SK-N-SH treated with all-trans-retinoic acid at 6 μM for 48 hours (cell line): ENCODE data around the gene ZNF618.

Source experiments
- ARNTL ChIP-seq: fragments of 450-650 bp; formaldehyde crosslinking; IDR thresholded peaks from 2 replicates; pipeline ENCODE4 v1.5.0; 2020; ENCODE audit warnings: low read depth, mild to moderate bottlenecking, moderate library complexity, borderline replicate concordance
- ESRRG ChIP-seq: fragments of 250-450 bp; sonication (Bioruptor Pico); IDR thresholded peaks from 2 replicates; pipeline ENCODE4 v1.6.1; 2021; ENCODE audit warnings: mild to moderate bottlenecking
- GLIS3 ChIP-seq: fragments of 250-450 bp; sonication (Bioruptor Pico); IDR thresholded peaks from 2 replicates; pipeline ENCODE4 v1.5.0; 2020; ENCODE audit warnings: mild to moderate bottlenecking, moderate library complexity
- PPARA ChIP-seq: fragments of 250-450 bp; sonication (Bioruptor Pico); IDR thresholded peaks from 2 replicates; pipeline ENCODE4 v1.5.0; 2020; ENCODE audit warnings: mild to moderate bottlenecking, borderline replicate concordance
- ZC3H10 ChIP-seq: fragments of 250-450 bp; sonication (Bioruptor Pico); IDR thresholded peaks from 2 replicates; pipeline ENCODE4 v1.5.1; 2021; ENCODE audit warnings: mild to moderate bottlenecking, moderate library complexity
- ZNF8 ChIP-seq: fragments of 450-650 bp; formaldehyde crosslinking; IDR thresholded peaks from 2 replicates; pipeline ENCODE4 v1.5.0; 2020; ENCODE audit warnings: mild to moderate bottlenecking, moderate library complexity
- TF ChIP-seq, protein P1 (sequence below): fragments of 250-450 bp; sonication (Bioruptor Pico); IDR thresholded peaks from 2 replicates; pipeline ENCODE4 v1.8.0; 2021; ENCODE audit warnings: low read depth, mild to moderate bottlenecking, moderate library complexity, borderline replicate concordance
- TF ChIP-seq, protein P2 (sequence below): fragments of 250-450 bp; sonication (Bioruptor Pico); IDR thresholded peaks from 2 replicates; pipeline ENCODE4 v1.8.0; 2020; ENCODE audit warnings: mild to moderate bottlenecking, moderate library complexity, borderline replicate concordance
- TF ChIP-seq, protein P3 (sequence below): fragments of 250-450 bp; sonication (Bioruptor Pico); IDR thresholded peaks from 2 replicates; pipeline ENCODE4 v1.5.1; 2020; ENCODE audit warnings: low read depth, mild to moderate bottlenecking, moderate library complexity
- TF ChIP-seq, protein P4 (sequence below): fragments of 250-450 bp; sonication (Bioruptor Pico); IDR thresholded peaks from 2 replicates; pipeline ENCODE4 v1.5.0; 2020; ENCODE audit warnings: mild to moderate bottlenecking, moderate library complexity

DNA sequence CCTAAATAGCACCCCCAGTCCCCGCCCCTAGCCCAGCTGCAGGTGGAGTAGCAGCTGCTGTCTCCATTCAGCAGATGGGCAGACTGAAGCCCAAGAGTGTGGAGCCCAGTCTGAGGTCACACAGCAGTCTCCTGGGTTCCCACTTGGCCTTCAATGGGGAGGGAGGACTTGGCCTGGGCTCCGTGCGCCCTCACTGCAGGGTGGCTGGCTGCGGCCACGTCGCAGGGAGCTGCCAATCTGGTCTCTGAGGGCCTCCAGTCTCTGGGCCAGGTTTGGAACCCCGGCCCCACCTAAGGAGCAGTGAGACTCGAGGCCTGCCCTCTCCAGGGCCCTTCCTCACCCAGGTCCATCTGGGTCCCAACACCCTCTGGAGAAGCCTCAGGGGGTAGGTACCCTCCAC, 215.6 kb downstream of the ZNF618 start:
- TF ChIP-seq PPARA (CRISPR knock-in tag) = no peak
- TF ChIP-seq, protein P1, sequence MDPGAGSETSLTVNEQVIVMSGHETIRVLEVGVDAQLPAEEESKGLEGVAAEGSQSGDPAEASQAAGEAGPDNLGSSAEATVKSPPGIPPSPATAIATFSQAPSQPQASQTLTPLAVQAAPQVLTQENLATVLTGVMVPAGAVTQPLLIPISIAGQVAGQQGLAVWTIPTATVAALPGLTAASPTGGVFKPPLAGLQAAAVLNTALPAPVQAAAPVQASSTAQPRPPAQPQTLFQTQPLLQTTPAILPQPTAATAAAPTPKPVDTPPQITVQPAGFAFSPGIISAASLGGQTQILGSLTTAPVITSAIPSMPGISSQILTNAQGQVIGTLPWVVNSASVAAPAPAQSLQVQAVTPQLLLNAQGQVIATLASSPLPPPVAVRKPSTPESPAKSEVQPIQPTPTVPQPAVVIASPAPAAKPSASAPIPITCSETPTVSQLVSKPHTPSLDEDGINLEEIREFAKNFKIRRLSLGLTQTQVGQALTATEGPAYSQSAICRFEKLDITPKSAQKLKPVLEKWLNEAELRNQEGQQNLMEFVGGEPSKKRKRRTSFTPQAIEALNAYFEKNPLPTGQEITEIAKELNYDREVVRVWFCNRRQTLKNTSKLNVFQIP (CRISPR knock-in tag) = no peak
- no peak for TF ChIP-seq ARNTL
- TF ChIP-seq, protein P2, sequence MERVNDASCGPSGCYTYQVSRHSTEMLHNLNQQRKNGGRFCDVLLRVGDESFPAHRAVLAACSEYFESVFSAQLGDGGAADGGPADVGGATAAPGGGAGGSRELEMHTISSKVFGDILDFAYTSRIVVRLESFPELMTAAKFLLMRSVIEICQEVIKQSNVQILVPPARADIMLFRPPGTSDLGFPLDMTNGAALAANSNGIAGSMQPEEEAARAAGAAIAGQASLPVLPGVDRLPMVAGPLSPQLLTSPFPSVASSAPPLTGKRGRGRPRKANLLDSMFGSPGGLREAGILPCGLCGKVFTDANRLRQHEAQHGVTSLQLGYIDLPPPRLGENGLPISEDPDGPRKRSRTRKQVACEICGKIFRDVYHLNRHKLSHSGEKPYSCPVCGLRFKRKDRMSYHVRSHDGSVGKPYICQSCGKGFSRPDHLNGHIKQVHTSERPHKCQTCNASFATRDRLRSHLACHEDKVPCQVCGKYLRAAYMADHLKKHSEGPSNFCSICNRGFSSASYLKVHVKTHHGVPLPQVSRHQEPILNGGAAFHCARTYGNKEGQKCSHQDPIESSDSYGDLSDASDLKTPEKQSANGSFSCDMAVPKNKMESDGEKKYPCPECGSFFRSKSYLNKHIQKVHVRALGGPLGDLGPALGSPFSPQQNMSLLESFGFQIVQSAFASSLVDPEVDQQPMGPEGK = no peak
- TF ChIP-seq GLIS3 (CRISPR knock-in tag) = no peak
- no peak for TF ChIP-seq ESRRG (CRISPR knock-in tag)
- TF ChIP-seq ZC3H10 = no peak
- no peak for TF ChIP-seq ZNF8
- TF ChIP-seq, protein P3, sequence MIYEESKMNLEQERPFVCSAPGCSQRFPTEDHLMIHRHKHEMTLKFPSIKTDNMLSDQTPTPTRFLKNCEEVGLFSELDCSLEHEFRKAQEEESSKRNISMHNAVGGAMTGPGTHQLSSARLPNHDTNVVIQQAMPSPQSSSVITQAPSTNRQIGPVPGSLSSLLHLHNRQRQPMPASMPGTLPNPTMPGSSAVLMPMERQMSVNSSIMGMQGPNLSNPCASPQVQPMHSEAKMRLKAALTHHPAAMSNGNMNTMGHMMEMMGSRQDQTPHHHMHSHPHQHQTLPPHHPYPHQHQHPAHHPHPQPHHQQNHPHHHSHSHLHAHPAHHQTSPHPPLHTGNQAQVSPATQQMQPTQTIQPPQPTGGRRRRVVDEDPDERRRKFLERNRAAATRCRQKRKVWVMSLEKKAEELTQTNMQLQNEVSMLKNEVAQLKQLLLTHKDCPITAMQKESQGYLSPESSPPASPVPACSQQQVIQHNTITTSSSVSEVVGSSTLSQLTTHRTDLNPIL (CRISPR knock-in tag) = no peak
- TF ChIP-seq, protein P4, sequence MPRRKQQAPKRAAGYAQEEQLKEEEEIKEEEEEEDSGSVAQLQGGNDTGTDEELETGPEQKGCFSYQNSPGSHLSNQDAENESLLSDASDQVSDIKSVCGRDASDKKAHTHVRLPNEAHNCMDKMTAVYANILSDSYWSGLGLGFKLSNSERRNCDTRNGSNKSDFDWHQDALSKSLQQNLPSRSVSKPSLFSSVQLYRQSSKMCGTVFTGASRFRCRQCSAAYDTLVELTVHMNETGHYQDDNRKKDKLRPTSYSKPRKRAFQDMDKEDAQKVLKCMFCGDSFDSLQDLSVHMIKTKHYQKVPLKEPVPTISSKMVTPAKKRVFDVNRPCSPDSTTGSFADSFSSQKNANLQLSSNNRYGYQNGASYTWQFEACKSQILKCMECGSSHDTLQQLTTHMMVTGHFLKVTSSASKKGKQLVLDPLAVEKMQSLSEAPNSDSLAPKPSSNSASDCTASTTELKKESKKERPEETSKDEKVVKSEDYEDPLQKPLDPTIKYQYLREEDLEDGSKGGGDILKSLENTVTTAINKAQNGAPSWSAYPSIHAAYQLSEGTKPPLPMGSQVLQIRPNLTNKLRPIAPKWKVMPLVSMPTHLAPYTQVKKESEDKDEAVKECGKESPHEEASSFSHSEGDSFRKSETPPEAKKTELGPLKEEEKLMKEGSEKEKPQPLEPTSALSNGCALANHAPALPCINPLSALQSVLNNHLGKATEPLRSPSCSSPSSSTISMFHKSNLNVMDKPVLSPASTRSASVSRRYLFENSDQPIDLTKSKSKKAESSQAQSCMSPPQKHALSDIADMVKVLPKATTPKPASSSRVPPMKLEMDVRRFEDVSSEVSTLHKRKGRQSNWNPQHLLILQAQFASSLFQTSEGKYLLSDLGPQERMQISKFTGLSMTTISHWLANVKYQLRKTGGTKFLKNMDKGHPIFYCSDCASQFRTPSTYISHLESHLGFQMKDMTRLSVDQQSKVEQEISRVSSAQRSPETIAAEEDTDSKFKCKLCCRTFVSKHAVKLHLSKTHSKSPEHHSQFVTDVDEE (CRISPR knock-in tag) = no peak
